DND-41 (cell line): ENCODE measurements around the gene SLC38A8.

Source experiments
- ATAC-seq: fragments of 200-7000 bp; cut with Tn5 transposase; 3 replicates; pipeline ENCODE4 v1.9.1; 2021; ENCODE audit warnings: low read depth; ENCODE audit not compliant: insufficient read depth
- DNase-seq: peaks from one replicate; pipeline ENCODE4 v3.0.0-alpha.2; 2020
- H2AFZ ChIP-seq: 2 replicates; pipeline ENCODE4 v1.6.0; 2012; ENCODE audit warnings: low read depth, low read length
- H3K27ac ChIP-seq: 2 replicates; pipeline ENCODE4 v1.5.1; 2012; ENCODE audit warnings: low read length, inconsistent platforms
- H3K27me3 ChIP-seq: fragments of 200-600 bp; sonication (generic); 2 replicates; pipeline ENCODE4 v1.6.0; 2012; ENCODE audit warnings: low read length, mild to moderate bottlenecking, inconsistent platforms; ENCODE audit not compliant: insufficient read depth, poor library complexity
- H3K36me3 ChIP-seq: 2 replicates; pipeline ENCODE4 v1.5.1; 2012; ENCODE audit warnings: low read length, inconsistent platforms; ENCODE audit not compliant: insufficient read depth
- H3K4me1 ChIP-seq: 2 replicates; pipeline ENCODE4 v1.5.1; 2012; ENCODE audit warnings: mild to moderate bottlenecking, low read length; ENCODE audit not compliant: insufficient read depth
- H3K4me2 ChIP-seq: 2 replicates; pipeline ENCODE4 v1.6.0; 2012; ENCODE audit warnings: mild to moderate bottlenecking, moderate library complexity, low read length, inconsistent platforms; ENCODE audit not compliant: insufficient read depth
- H3K4me3 ChIP-seq, 2 experiments: fragments of 200-600 bp in 1 of 2; shearing (Covaris generic) in 1 of 2; 2 replicates each; pipeline ENCODE4 v1.5.1; 2012 to 2016; ENCODE audit warnings: inconsistent platforms in 2 of 2, low read length in 2 of 2, mild to moderate bottlenecking in 2 of 2, low read depth in 1 of 2, moderate library complexity in 1 of 2
- H3K79me2 ChIP-seq: 2 replicates; pipeline ENCODE4 v1.6.0; 2012; ENCODE audit warnings: low read length, inconsistent platforms; ENCODE audit not compliant: insufficient read depth
- H3K9ac ChIP-seq: 2 replicates; pipeline ENCODE4 v1.6.0; 2012; ENCODE audit warnings: low read depth, mild to moderate bottlenecking, inconsistent platforms, low read length, moderate library complexity
- H3K9me3 ChIP-seq: 2 replicates; pipeline ENCODE4 v1.5.1; 2012; ENCODE audit warnings: low read length, moderate library complexity, mild to moderate bottlenecking, inconsistent platforms; ENCODE audit not compliant: insufficient read depth, severe bottlenecking
- H4K20me1 ChIP-seq: 2 replicates; pipeline ENCODE4 v1.6.0; 2012; ENCODE audit warnings: low read length; ENCODE audit not compliant: insufficient read depth
- EZH2 ChIP-seq: IDR thresholded peaks from 3 replicates; pipeline ENCODE4 v1.6.1; 2012; ENCODE audit warnings: borderline replicate concordance, low read depth, mild to moderate bottlenecking, moderate library complexity, low read length, inconsistent platforms; ENCODE audit not compliant: severe bottlenecking
- TF ChIP-seq, protein P1 (sequence below): IDR thresholded peaks from 2 replicates; pipeline ENCODE4 v1.5.1; 2012; ENCODE audit warnings: borderline replicate concordance, low read length, moderate library complexity, mild to moderate bottlenecking; ENCODE audit not compliant: poor library complexity, severe bottlenecking; ENCODE audit errors: extremely low read depth

SLC38A8 gene

DNA sequence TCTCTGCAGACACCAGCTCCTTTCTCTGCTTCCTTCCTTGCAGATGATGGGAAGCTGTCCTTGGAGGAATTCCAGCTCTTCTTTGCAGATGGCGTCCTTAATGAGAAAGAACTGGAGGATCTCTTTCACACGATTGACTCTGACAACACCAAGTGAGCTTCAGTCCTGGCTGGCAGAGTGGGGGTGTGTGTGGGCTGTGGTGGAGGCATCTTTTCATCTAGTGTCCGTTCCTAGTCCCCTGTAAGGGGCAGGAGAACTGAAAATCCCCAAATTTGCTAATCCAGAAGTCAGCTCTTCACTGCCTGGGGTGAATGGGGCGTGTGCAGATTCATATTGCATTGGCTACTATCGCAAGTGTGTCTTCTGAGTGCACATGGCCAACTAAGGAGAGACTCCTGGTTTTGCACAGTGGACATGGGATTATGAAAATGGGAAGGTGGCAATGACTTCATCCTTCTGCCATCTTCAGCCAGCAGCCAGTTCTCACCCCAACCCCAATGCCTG lies 64.1 kb downstream of the SLC38A8 start:
- no peak overlapping the region for H3K27ac ChIP-seq
- DNase-seq: no peak
- H3K36me3 ChIP-seq: no peaks in the 10 kb centered on the region
- H2AFZ ChIP-seq: no peak overlapping the region
- no peak for ATAC-seq
- H3K4me2 ChIP-seq: no peak overlapping the region
- H3K4me3 ChIP-seq: no peak overlapping the region
- H3K9ac ChIP-seq: no peak overlapping the region
- peaks cover 5% of the 10 kb centered on the region for H3K9me3 ChIP-seq
- no peaks in the 10 kb centered on the region for H3K79me2 ChIP-seq
- TF ChIP-seq, protein P1, sequence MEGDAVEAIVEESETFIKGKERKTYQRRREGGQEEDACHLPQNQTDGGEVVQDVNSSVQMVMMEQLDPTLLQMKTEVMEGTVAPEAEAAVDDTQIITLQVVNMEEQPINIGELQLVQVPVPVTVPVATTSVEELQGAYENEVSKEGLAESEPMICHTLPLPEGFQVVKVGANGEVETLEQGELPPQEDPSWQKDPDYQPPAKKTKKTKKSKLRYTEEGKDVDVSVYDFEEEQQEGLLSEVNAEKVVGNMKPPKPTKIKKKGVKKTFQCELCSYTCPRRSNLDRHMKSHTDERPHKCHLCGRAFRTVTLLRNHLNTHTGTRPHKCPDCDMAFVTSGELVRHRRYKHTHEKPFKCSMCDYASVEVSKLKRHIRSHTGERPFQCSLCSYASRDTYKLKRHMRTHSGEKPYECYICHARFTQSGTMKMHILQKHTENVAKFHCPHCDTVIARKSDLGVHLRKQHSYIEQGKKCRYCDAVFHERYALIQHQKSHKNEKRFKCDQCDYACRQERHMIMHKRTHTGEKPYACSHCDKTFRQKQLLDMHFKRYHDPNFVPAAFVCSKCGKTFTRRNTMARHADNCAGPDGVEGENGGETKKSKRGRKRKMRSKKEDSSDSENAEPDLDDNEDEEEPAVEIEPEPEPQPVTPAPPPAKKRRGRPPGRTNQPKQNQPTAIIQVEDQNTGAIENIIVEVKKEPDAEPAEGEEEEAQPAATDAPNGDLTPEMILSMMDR: no peak
- no peak for TF ChIP-seq EZH2
- H3K27me3 ChIP-seq: no peaks in the 10 kb centered on the region
- H3K4me1 ChIP-seq: no peaks in the 10 kb centered on the region
- H4K20me1 ChIP-seq: no peaks in the 10 kb centered on the region; the same call in 1 of the 2 replicates

DNA sequence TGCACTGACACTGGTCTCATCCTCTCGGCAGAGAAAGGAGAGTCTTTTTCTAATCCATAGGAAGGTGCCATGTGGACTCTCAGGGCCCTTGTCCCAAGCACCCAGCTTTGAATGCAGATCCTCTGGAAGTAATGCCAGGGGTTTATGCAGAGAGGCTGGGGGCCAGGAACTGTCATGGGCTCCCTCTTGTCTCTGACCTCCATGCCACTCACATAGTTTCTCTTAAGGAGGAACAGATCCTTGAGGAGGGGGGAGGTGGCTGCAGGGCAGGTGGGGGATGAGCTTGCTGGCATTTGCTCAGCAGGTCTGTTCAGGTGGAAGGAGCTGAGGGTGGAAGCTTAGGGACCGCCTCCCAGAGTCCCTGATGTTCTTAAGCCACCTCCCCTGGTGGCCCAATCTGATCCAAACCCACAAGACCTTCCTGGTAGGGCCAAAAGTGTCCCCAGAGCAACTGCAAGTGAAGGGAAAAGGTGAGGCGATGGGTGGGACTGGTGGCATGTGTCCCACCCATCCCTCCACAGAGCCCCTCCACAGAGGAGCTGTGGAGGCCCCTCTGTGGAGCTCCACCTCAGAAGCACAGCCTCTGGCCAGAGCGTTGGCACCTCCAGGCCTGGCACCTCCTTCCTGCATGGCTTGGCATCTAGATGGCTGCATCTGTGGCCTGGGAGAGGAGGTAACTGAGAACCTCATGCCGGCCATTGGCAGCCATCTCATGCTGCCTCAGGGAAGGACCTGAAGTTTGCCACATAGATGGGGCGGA lies 65.4 kb downstream of the SLC38A8 start:
- H3K27me3 ChIP-seq: no peaks in the 10 kb centered on the region
- DNase-seq (no peak), ATAC-seq (no peak)
- peaks cover 5% of the 10 kb centered on the region for H3K9me3 ChIP-seq
- H3K9ac ChIP-seq: no peak overlapping the region
- no peaks in the 10 kb centered on the region; the same call in 1 of the 2 replicates for H4K20me1 ChIP-seq
- H3K27ac ChIP-seq: no peak overlapping the region
- H2AFZ ChIP-seq: no peak overlapping the region
- H3K36me3 ChIP-seq: no peaks in the 10 kb centered on the region
- H3K4me2 ChIP-seq: no peak overlapping the region
- TF ChIP-seq, protein P1: no peak
- no peak for TF ChIP-seq EZH2
- H3K4me1 ChIP-seq: no peaks in the 10 kb centered on the region
- no peaks in the 10 kb centered on the region for H3K79me2 ChIP-seq
- no peak overlapping the region for H3K4me3 ChIP-seq

DNA sequence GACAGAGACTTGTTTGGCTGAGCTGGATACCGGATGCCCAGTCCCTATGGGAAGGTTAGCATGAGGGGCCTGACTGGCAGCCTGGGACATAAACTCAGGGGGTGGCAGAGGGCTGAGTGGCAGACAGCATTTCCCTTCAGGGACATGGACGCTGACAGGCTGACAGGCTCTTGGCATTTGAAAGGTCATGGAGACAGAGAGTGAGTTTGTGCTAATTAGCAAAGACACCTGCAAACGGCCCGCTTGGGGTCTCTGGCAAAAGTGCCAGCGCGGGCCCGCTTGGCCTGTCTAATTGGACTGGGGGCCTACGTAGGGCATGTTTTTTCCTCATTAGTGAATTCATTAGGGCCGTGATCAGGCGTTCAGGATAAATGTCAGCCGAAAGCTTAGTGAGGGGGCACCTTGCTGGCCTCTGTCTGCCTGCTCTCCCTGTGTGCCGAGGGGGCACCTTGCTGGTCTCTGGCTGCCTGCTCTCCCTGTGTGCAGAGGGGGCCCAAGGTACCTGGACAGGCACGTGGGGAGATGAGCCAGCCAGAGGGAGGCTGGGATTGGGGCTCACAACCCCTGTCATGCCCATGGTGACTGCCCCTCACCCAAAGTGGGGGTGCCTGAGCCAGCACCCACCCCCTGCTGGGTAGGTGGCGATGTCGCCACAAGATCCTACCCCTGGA lies 66.9 kb downstream of the SLC38A8 start:
- Histone ChIP-seq H3K4me3 (no peak overlapping the region), H3K4me2 (no peak overlapping the region), H3K9ac (no peak overlapping the region), H3K27ac (no peak overlapping the region), H3K4me1 (no peaks in the 10 kb centered on the region), H4K20me1 (no peaks in the 10 kb centered on the region; the same call in 1 of the 2 replicates), H3K79me2 (no peaks in the 10 kb centered on the region), H3K27me3 (no peaks in the 10 kb centered on the region), H3K9me3 (peaks cover 5% of the 10 kb centered on the region), H2AFZ (no peak overlapping the region), H3K36me3 (no peaks in the 10 kb centered on the region)
- no peak for ATAC-seq
- TF ChIP-seq EZH2: no peak
- TF ChIP-seq, protein P1: no peak
- DNase-seq: no peak
